HK-2 (cell line): Measurements from ENCODE around the gene KANSL1L.

Source experiments
- DNase-seq: peaks from one replicate; pipeline ENCODE4 v3.0.0-alpha.2; 2018; ENCODE audit not compliant: unreplicated experiment

The KANSL1L gene

GRCh38 chr2:210000464-210001324, 170.5 kb downstream of the KANSL1L start:
- DNase-seq: no peak

- DNase-seq: no peak
Measured at GRCh38 chr2:209998596-209998995, 172.6 kb downstream of the KANSL1L start.

GRCh38 chr2:209993968-209994367, 177.2 kb downstream of the KANSL1L start:
- no peak for DNase-seq

DNA sequence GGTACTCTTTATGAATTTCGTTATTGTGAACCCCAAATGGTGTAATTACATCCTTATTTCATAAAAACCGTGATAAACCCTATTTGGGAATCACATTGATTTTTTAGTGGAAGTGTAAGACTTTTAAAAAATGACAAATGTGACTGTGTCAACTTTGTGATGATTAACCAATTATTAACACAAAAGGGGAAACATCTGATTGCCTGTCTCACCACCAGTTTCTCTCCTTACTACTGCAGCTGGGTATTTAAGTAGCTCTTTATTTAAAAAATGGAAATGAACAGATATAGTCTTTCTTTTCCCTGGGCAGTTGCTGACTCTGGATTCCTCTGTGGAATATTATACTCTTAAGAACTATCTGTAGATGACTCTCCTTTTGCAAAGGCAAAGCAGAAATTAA, 180.4 kb downstream of the KANSL1L start:
- DNase-seq: no peak

DNA sequence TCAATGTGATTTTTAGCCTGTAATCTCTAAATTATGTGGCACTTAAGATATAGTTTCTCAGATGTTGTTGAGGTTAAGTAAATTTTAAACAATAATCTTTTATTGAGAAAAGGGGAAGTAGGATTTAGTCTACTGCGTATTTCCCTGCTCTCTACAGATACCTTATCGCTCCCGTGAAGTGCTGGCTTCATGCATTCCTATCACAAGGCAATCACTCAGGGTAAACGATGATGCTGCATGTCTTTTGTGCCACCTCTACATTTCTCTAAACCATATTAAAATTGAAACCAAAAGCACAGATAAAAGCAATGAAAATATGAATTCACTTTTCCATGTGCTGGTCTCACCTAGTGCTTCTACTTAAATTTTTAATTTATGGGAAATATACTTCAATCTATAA, 183.2 kb downstream of the KANSL1L start:
- DNase-seq: no peak

- no peak for DNase-seq
Measured at GRCh38 chr2:209986415-209986814, 184.8 kb downstream of the KANSL1L start.

DNA sequence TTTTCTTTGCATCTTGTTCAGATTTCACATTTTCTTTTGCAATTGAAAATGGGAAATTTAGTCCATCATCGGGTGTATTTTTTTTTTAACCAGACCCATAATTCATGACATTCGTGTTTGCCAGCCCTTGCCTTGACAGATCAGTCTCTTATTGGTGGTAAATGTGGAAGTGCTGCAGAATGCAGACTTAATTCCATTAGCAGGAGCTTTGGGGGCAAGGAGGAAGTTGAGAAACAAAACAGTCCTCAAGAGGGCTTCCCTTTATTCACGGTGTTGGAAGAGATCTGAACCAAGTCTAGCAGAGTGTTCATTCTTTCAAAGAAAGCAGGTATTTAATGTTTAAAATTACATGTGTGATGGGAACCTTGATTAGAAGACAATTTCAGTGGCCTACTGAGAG, 185.3 kb downstream of the KANSL1L start:
- DNase-seq: no peak

- no peak for DNase-seq
Measured at GRCh38 chr2:209984291-209984690, 186.9 kb downstream of the KANSL1L start.

- DNase-seq: no peak
Measured at GRCh38 chr2:209977386-209978239, 193.6 kb downstream of the KANSL1L start.

DNA sequence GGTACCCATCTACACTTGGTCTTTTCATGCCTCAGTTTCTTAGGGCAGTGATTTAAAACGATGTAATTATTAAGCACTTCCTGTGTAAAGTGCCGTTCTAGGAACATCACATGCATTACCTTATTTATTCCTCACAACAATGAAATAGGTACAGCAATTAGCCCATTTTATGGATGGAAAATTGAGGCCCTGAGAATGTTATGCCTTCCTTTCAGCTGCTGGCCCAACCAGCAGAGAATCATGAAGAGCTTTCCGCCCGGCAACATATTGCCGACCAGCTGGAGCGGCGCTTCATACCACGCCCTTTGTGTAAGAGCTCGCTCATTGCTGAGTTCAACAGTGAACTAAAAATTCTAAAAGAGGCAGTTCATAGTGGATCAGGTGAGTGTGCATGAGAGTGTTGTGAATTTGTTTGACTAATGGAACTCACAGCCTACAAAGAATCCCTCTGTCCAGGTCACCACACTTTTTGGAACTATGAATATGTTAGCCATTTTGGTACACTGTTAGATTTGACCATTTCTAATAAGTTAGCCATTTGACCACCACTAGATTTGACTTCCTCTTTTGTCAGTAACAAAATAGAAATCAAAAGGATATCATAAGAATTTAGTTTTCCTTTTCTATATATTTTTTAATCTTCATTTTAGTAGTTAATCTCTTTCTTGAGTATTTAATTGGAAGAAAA, 194.4 kb downstream of the KANSL1L start:
- no peak for DNase-seq

DNA sequence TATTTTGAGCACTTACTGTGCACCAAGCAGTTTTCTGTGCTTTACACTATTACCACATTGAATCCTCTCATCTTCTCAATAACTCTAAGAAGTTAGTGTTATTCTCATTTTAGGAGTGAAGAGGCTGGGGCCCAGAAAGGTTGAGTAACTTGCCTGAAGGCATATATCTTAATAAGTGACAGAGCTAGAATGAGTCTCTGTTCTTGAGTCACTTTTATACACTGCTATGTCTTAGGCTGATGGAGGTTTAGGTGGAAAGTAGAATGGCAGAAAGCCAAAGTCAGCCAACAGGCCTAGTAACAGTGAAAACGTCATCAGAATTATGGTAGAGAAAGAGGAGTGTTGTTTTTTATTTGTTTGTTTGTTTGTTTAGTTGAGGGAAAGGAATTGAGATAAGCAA, 196.6 kb downstream of the KANSL1L start:
- no peak for DNase-seq

DNA sequence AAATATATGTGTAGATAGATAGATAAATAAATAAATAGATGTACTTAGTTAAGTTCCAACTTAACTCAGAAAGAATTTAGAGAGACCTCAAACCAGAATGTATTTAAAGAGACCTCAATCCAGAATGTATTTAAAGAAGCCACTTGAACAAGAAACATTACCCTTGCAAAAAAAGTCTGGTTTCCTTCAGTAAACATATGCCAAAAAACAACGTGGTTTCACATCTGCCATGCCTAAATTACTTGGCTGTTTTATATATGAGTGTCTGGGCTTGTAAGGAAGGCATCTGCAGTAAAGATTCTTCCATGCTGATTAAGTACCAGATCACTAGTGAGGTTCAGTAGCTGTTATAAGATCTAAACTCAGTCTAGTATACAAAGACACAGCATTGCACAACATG, 197.9 kb downstream of the KANSL1L start:
- DNase-seq: no peak
